RPMI7951 (cell line): Measurements from ENCODE around the gene CCNE1. TPM values are rescaled to one million over a fixed set of nuclear protein-coding genes. Genes with fewer than 3 reads are reported as not detected.

Experiments
- total RNA-seq: library from RNA; depleted of rRNA; stranded (reverse); fragments of >200 nt; shearing (Covaris generic); gene quantifications from 2 replicates; pipeline ENCODE4 v1.2.3, GENCODE V29; 2014; rRNA removed

CCNE1 gene
- total RNA-seq, 1 experiment from 2014 or later, result 13.5 TPM

Other genes starting within 250 kb of the CCNE1 start
- gene POP4, start 205.7 kb upstream of the CCNE1 start, total RNA-seq, result 134 and 145 TPM in 2 replicates
- 12.9 and 14.3 TPM in 2 replicates for gene PLEKHF1, start 146.5 kb upstream of the CCNE1 start, total RNA-seq
- 32.8 and 33.0 TPM in 2 replicates for gene C19orf12, start 96.7 kb upstream of the CCNE1 start, total RNA-seq
- gene URI1, start 130.2 kb downstream of the CCNE1 start, total RNA-seq, result 49.8 and 77.7 TPM in 2 replicates